MG63 (cell line): ENCODE data around the gene ADAT3. TPM values are rescaled to one million over a fixed set of nuclear protein-coding genes. Genes with fewer than 3 reads are reported as not detected.

Experiments used
- DNase-seq: peaks from one replicate; pipeline ENCODE4 v3.0.0-alpha.2; 2020
- H3K27me3 ChIP-seq: fragments of 250-450 bp; sonication (Bioruptor Pico); 2 replicates; pipeline ENCODE4 v1.5.1; 2020; ENCODE audit warnings: mild to moderate bottlenecking, moderate library complexity
- H3K36me3 ChIP-seq: fragments of 250-450 bp; sonication (Bioruptor Pico); 2 replicates; pipeline ENCODE4 v1.5.1; 2020; ENCODE audit warnings: mild to moderate bottlenecking, moderate library complexity
- H3K4me3 ChIP-seq: fragments of 250-450 bp; sonication (Bioruptor Pico); 2 replicates; pipeline ENCODE4 v1.5.1; 2020; ENCODE audit warnings: mild to moderate bottlenecking, moderate library complexity
- H3K9me3 ChIP-seq: fragments of 250-450 bp; sonication (Bioruptor Pico); 2 replicates; pipeline ENCODE4 v1.5.1; 2020; ENCODE audit warnings: mild to moderate bottlenecking, moderate library complexity
- total RNA-seq: library from RNA; depleted of rRNA; stranded (reverse); fragments of >200 nt; shearing (Covaris generic); gene quantifications from 2 replicates; pipeline ENCODE4 v1.2.3, GENCODE V29; 2014; ENCODE audit warnings: low replicate concordance

ADAT3 gene
- total RNA-seq, 1 experiment from 2014 or later = 3.6 TPM

GRCh38 chr19:1917926-1918325, 12.7 kb downstream of the ADAT3 start:
- Histone ChIP-seq H3K36me3 (no peaks in the 10 kb centered on the region), H3K4me3 (no peak overlapping the region), H3K9me3 (no peaks in the 10 kb centered on the region), H3K27me3 (no peaks in the 10 kb centered on the region)
- no peak for DNase-seq

- no peaks in the 10 kb centered on the region for H3K27me3 ChIP-seq
- DNase-seq = no peak
- H3K9me3 ChIP-seq = no peaks in the 10 kb centered on the region
- no peak overlapping the region for H3K4me3 ChIP-seq
- no peaks in the 10 kb centered on the region for H3K36me3 ChIP-seq
Measured at GRCh38 chr19:1918975-1919374, 13.8 kb downstream of the ADAT3 start.

DNA sequence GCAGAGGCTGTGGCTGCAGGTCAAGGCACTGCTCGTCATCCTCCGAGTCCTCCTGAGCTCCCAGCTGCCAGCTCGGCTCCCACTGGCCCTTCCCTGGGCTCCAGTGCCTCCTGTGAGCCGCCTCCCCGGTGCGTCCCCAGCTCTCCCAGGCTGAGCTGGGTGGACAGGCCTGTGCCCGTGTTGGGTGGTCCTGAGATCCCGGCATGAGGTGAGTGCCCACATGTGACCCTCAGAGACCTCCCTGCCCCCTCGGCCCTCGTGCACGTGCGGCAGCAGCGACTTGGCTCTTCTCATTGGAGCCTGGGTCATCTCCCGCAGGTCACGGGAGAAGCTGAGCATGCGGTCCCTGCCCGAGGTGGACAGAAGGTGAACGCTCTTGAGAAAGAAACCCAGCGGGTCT, 15.4 kb downstream of the ADAT3 start:
- H3K9me3 ChIP-seq = no peaks in the 10 kb centered on the region
- no peaks in the 10 kb centered on the region for H3K27me3 ChIP-seq
- H3K36me3 ChIP-seq = no peaks in the 10 kb centered on the region
- no peak for DNase-seq
- no peak overlapping the region for H3K4me3 ChIP-seq

- no peak for DNase-seq
- no peaks in the 10 kb centered on the region for H3K27me3 ChIP-seq
- H3K36me3 ChIP-seq = no peaks in the 10 kb centered on the region
- H3K9me3 ChIP-seq = no peaks in the 10 kb centered on the region
- H3K4me3 ChIP-seq = no peak overlapping the region
Measured at GRCh38 chr19:1921326-1921725, 16.1 kb downstream of the ADAT3 start.

DNA sequence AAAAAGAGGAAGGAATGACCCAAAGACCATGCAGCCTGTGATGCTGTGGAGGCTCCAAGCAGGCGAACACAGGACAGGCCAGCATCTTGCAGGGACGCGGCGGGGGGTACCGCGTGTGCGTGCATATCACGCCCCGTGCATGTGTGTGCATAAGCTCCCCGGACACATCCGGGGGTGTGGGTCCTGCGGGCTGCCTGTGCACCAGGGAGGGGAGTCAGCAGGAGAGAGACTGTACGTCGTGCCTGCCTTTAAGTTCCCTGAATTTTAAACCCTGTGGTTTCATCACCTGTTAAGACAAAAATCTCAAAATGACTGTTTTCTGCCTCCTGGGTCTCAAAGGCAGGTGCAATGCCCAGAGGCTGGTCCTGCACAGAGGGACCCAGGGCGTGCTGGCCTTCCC, 16.6 kb downstream of the ADAT3 start:
- no peaks in the 10 kb centered on the region for H3K27me3 ChIP-seq
- no peak for DNase-seq
- H3K9me3 ChIP-seq = no peaks in the 10 kb centered on the region
- no peaks in the 10 kb centered on the region for H3K36me3 ChIP-seq
- no peak overlapping the region for H3K4me3 ChIP-seq

GRCh38 chr19:1922803-1923202, 17.6 kb downstream of the ADAT3 start:
- H3K27me3 ChIP-seq = no peaks in the 10 kb centered on the region
- H3K4me3 ChIP-seq = no peak overlapping the region
- no peaks in the 10 kb centered on the region for H3K36me3 ChIP-seq
- H3K9me3 ChIP-seq = no peaks in the 10 kb centered on the region
- no peak for DNase-seq

- Histone ChIP-seq H3K4me3 (no peak overlapping the region), H3K36me3 (no peaks in the 10 kb centered on the region)
- DNase-seq = no peak
Measured at GRCh38 chr19:1923319-1923718, 18.1 kb downstream of the ADAT3 start.

GRCh38 chr19:1924320-1924961, 19.2 kb downstream of the ADAT3 start:
- Histone ChIP-seq H3K36me3 (no peaks in the 10 kb centered on the region), H3K9me3 (no peaks in the 10 kb centered on the region), H3K4me3 (no peak overlapping the region), H3K27me3 (no peaks in the 10 kb centered on the region)
- no peak for DNase-seq

More at GRCh38 chr19:1923319-1923718, 18.1 kb downstream of the ADAT3 start:
- H3K9me3 ChIP-seq = no peaks in the 10 kb centered on the region
- no peaks in the 10 kb centered on the region for H3K27me3 ChIP-seq

DNA sequence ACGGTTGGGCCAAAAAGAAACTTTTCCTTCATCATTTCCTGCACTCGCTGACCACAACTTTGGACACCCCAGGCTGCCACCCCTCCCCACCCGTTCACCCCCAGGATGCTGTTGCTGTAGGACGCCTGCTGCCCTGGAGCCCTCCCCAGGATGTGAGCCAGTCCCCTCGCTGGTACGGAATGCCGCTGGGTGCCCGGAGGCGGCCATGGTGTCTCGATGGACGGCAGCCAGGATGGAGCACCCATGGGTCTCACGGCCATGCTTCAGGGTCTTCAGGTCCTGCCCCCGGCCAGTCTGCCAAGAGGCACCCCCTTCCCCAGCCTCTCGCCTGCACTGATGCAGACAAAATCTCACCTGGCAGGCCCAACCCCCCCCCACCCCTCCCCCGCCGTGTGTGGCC, 20.3 kb downstream of the ADAT3 start:
- no peak for DNase-seq
- Histone ChIP-seq H3K27me3 (no peaks in the 10 kb centered on the region), H3K4me3 (no peak overlapping the region), H3K36me3 (no peaks in the 10 kb centered on the region), H3K9me3 (no peaks in the 10 kb centered on the region)

DNA sequence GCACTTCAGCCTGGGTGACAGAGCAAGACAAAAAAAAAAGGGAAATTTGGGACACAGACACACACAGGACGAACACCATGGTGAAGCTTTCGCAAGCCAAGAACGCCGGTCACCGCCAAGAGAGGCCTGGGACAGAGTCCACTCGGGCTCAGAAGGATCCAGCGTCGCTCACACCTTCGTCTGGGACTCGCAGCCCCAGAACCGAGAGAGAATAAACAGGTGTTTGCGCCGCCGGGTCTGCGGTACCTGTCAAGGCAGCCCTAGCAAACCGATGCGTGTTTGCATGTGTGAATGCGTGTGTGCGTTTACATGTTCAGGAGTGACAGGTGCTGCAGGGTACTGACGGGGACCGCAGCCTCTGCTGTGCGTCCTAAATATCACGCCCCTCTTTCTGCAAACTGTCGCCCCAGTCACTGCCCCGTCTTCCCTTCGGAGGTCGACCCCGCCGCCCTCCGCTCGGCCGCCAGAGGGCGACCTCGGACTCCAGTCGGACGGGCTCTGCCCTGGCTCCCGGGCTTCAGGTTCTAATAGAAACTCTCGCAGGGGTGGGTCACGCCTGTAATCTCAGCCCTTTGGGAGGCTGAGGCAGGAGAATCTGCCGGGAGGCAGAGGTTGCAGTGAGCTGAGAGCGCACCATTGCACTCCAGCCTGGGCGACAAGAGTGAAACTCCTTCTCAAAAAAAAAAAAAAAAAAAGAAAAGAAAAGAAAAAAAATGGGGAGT, 24.0 kb downstream of the ADAT3 start:
- DNase-seq = peak; percentile 59
- Histone ChIP-seq H3K27me3 (no peaks in the 10 kb centered on the region), H3K4me3 (no peak overlapping the region), H3K9me3 (peaks cover 2% of the 10 kb centered on the region; the same call in 1 of the 2 replicates), H3K36me3 (no peaks in the 10 kb centered on the region)

DNA sequence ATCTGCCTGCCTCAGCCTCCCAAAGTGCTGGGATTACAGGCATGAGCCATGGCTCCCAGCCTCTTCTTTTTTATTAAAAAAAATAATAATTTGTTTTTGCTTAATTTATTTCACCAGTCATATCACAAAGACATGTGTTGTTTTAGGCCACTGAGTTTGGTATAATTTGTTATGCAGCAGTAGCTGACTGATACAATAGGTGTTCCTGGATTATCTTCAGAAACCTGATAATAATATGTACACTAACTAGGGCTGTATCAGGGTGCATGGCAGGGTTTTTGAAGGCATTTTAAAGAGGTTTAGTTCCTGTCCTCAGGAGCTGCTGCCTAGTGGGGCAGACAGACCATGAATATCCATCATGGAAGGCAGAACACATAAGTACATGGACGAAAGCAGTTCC, 26.2 kb downstream of the ADAT3 start:
- no peak for DNase-seq
- no peaks in the 10 kb centered on the region for H3K27me3 ChIP-seq
- H3K9me3 ChIP-seq = peaks cover 2% of the 10 kb centered on the region; the same call in 1 of the 2 replicates
- no peaks in the 10 kb centered on the region for H3K36me3 ChIP-seq
- no peak overlapping the region for H3K4me3 ChIP-seq

DNA sequence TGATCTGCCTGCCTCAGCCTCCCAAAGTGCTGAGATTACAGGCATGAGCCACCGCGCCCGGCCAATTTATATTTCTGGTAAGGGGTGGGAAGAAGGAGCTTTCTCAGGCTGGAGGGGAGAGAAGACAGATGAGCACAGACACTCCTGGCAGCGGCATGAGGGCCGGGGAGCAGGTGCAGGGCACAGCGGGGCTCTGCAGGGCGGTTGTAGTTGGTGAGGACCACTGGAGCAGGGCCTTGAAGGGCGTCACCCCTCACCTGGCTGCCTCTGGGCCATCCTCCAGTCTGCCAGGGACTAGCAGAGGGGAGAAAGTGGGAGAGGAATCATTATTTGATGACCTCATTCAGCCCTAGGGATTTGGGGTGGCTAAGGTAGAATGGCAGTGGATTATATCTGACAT, 27.2 kb downstream of the ADAT3 start:
- H3K27me3 ChIP-seq = no peaks in the 10 kb centered on the region
- H3K9me3 ChIP-seq = peaks cover 2% of the 10 kb centered on the region; the same call in 1 of the 2 replicates
- H3K36me3 ChIP-seq = no peaks in the 10 kb centered on the region
- no peak overlapping the region for H3K4me3 ChIP-seq
- DNase-seq = no peak

DNA sequence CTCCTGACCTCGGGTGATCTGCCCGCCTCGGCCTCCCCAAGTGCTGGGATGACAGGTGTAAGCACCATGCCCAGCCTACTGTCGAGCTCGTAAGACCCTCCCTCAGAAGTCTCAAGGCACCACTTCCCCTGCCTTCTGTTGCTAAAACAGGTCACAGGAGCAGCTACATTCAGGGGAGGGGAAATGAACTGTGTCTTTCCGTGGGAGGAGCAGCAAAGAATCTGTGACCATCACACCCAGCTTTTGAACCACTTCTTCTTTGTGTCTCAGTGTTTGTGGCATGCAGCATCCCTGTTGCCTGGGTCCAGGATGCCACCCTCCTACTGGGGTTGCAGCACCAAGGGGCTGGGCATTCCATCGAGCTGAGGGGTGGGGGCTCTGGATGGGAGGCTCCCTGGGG, 28.0 kb downstream of the ADAT3 start:
- H3K4me3 ChIP-seq = no peak overlapping the region
- DNase-seq = no peak
- no peaks in the 10 kb centered on the region for H3K27me3 ChIP-seq
- H3K36me3 ChIP-seq = no peaks in the 10 kb centered on the region
- H3K9me3 ChIP-seq = peaks cover 2% of the 10 kb centered on the region; the same call in 1 of the 2 replicates

DNA sequence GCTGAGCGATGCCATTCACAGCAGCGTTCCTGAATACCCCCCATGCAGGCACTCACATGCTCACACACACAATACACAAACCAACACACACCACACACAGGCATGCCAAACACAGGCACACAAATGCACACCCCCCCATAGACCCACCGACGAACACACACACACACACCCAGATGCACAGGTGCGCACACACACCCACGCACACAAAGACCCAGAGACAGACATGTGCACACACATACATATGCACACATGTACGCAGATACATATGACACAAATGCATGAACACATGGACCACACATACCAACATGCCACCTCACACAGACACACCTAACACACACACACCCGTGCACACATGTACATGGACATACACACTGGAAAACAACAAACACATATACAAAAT, 28.7 kb downstream of the ADAT3 start:
- no peak for DNase-seq
- Histone ChIP-seq H3K36me3 (no peaks in the 10 kb centered on the region), H3K9me3 (peaks cover 2% of the 10 kb centered on the region; the same call in 1 of the 2 replicates), H3K27me3 (no peaks in the 10 kb centered on the region), H3K4me3 (no peak overlapping the region)

DNA sequence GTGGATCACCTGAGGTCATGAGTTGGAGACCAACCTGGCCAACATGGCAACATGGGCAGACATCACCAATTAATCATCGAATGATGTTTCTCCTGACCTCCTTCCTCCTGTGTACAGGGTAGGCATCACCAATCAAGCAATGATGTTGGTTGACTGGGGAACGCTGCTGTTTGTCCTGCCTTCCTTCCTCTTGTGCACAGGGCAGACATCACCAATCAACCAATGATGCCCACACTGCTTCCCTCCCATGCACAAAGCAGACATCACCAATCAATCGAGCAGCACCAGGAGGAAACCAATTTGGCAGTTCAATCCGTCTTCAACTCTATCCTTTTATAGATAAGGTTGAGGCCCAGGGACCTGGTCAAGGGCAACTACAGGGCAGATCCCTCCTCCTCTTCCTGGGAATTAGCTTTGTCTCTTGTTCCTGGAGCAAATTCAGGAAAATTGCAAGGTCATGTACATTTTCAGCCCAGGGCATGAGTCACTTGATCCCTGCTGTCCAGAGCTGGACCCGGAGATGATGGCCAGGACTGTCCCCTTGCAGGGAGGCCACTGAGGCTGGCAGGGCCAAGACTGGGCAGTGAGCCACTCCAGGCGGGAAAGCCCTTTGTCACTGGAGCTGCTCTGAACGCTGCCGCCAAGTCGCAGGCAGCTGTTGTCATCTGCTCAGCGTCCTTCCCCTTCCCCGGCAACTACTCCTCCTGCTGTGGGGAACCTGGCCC, 30.4 kb downstream of the ADAT3 start:
- H3K9me3 ChIP-seq = peaks cover 2% of the 10 kb centered on the region; the same call in 1 of the 2 replicates
- H3K4me3 ChIP-seq = no peak overlapping the region
- H3K36me3 ChIP-seq = no peaks in the 10 kb centered on the region
- H3K27me3 ChIP-seq = no peaks in the 10 kb centered on the region
- peak; percentile 27 for DNase-seq

GRCh38 chr19:1936430-1936829, 31.2 kb downstream of the ADAT3 start:
- no peak for DNase-seq
- no peak overlapping the region for H3K4me3 ChIP-seq
- no peaks in the 10 kb centered on the region for H3K27me3 ChIP-seq
- peaks cover 1% of the 10 kb centered on the region; the same call in 1 of the 2 replicates for H3K9me3 ChIP-seq
- no peaks in the 10 kb centered on the region for H3K36me3 ChIP-seq

GRCh38 chr19:1936916-1937610, 31.9 kb downstream of the ADAT3 start:
- H3K9me3 ChIP-seq = no peaks in the 10 kb centered on the region
- no peaks in the 10 kb centered on the region for H3K27me3 ChIP-seq
- no peaks in the 10 kb centered on the region for H3K36me3 ChIP-seq
- H3K4me3 ChIP-seq = no peak overlapping the region
- no peak for DNase-seq
